ENCODE data around the gene NSMCE1.
"Not testable (repeated sequence)": the region's sequence is repeated elsewhere in the genome, so short reads cannot be mapped to it uniquely, and the experiment has no call there.

The NSMCE1 gene

GRCh38 chr16:27248036-27248435 lies 20.5 kb downstream of the NSMCE1 start:
- no peak overlapping the region for H3K9ac ChIP-seq (ENCODE audit: low read length)
- peaks cover 8% of the 10 kb centered on the region; the same call in 1 of the 2 replicates for H3K4me1 ChIP-seq (ENCODE audit: low read length)
- H4K20me1 ChIP-seq (ENCODE audit: insufficient read depth, low read length) = no peaks in the 10 kb centered on the region
- no peaks in the 10 kb centered on the region for H3K9me3 ChIP-seq (ENCODE audit: insufficient read depth, low read length)
- no peak overlapping the region for H2AFZ ChIP-seq (ENCODE audit: low read depth, low read length)
- H3K36me3 ChIP-seq (replicated peaks; ENCODE audit: low read depth, low read length) = peaks cover 23% of the 10 kb centered on the region
- no peaks in the 10 kb centered on the region; the same call in 1 of the 2 replicates for H3K79me2 ChIP-seq (ENCODE audit: low read length)
- no peak overlapping the region for H3K4me2 ChIP-seq (ENCODE audit: low read length)
- no peaks in the 10 kb centered on the region for H3K27me3 ChIP-seq (ENCODE audit: low read depth, low read length)
- no peak overlapping the region for H3K4me3 ChIP-seq (ENCODE audit: low read length)
- TF ChIP-seq EZH2phosphoT487 (IDR thresholded peaks at IDR 0.05; ENCODE audit: low read depth) = no peak
- no peak for TF ChIP-seq CTCF (IDR thresholded peaks at IDR 0.05; ENCODE audit: low read depth, low read length)
- no peak overlapping the region for H3K27ac ChIP-seq (ENCODE audit: low read length)

DNA sequence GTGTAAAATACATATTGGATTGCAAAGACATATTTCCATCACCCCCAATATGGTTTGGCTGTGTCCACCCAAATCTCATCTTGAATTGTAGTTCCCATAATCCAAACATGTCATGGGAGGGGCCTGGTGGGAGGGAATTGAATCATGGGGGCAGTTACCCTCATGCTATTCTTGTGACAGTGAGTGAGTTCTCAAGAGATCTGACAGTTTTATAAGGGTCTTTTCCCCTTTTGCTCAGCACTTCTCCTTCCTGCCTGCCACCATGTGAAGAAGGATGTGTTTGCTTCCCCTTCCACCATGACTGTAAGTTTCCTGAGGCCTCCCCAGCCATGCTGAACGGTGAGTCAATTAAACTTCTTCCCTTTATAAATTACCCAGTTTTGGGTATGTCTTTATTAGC lies 21.5 kb downstream of the NSMCE1 start:
- not testable (repeated sequence) for H4K20me1 ChIP-seq (ENCODE audit: insufficient read depth, low read length); H3K4me2 ChIP-seq (ENCODE audit: low read length); H3K9ac ChIP-seq (ENCODE audit: low read length); H3K27me3 ChIP-seq (ENCODE audit: low read depth, low read length); H3K4me3 ChIP-seq (ENCODE audit: low read length); H3K27ac ChIP-seq (ENCODE audit: low read length); H3K79me2 ChIP-seq (ENCODE audit: low read length); H2AFZ ChIP-seq (ENCODE audit: low read depth, low read length); H3K9me3 ChIP-seq (ENCODE audit: insufficient read depth, low read length); H3K4me1 ChIP-seq (ENCODE audit: low read length)
- peaks cover 23% of the 10 kb centered on the region for H3K36me3 ChIP-seq (replicated peaks; ENCODE audit: low read depth, low read length)

- Histone ChIP-seq H4K20me1 (ENCODE audit: insufficient read depth, low read length) (no peaks in the 10 kb centered on the region), H3K9ac (ENCODE audit: low read length) (no peak overlapping the region), H3K36me3 (replicated peaks; ENCODE audit: low read depth, low read length) (peaks cover 23% of the 10 kb centered on the region), H3K79me2 (ENCODE audit: low read length) (no peaks in the 10 kb centered on the region; the same call in 1 of the 2 replicates), H3K27ac (ENCODE audit: low read length) (no peak overlapping the region), H3K27me3 (ENCODE audit: low read depth, low read length) (no peaks in the 10 kb centered on the region), H3K4me3 (ENCODE audit: low read length) (no peak overlapping the region), H2AFZ (ENCODE audit: low read depth, low read length) (no peak overlapping the region), H3K4me1 (ENCODE audit: low read length) (peaks cover 8% of the 10 kb centered on the region; the same call in 1 of the 2 replicates), H3K9me3 (ENCODE audit: insufficient read depth, low read length) (no peaks in the 10 kb centered on the region), H3K4me2 (ENCODE audit: low read length) (no peak overlapping the region)
- TF ChIP-seq CTCF (IDR thresholded peaks at IDR 0.05; ENCODE audit: low read depth, low read length) (no peak), EZH2phosphoT487 (IDR thresholded peaks at IDR 0.05; ENCODE audit: low read depth) (no peak)
Observed at GRCh38 chr16:27246439-27246838, 22.1 kb downstream of the NSMCE1 start.

DNA sequence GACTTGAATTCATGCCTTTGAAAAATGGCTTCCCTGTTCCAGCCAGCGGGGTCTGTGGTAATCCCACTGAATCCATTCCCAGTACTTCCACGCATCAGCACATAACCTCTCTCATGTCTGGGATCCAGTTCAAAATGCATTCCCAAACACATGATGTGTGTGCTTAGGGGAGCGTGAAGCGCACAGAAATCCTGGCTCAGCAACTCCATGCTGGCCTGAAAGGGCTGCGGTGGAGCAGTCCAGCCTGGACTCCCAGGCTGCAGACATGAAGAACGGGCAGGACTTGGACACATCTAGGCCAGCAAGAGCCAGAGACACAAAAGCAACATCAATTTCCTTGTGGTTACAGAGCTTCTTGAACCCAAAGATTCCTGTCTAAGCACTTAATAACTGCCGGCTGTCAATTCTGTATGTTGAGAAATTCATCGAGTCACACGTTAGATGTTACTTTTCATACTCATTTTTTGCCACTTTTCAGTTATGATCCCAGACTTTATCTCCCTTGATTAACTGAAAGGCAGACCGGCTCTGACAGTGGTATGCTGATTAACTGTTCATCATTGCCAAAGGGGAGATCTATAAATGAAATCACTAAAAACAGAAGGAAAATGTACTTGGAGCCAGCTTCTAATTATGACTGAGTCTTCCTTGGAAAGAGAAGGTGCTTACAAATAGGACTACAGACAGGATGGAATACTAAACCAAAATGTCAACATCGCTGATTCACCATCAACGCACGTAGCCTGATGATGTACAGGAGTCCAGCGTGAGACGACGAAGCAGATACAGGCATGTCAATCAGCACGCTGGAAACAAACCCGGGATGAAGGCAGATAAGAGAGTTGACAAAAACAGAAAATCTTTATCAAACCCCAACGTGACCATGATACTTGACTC lies 23.0 kb downstream of the NSMCE1 start:
- Histone ChIP-seq H4K20me1 (ENCODE audit: insufficient read depth, low read length) (no peaks in the 10 kb centered on the region), H3K27ac (ENCODE audit: low read length) (no peak overlapping the region), H2AFZ (ENCODE audit: low read depth, low read length) (no peak overlapping the region), H3K9me3 (ENCODE audit: insufficient read depth, low read length) (no peaks in the 10 kb centered on the region), H3K4me2 (ENCODE audit: low read length) (no peak overlapping the region), H3K9ac (ENCODE audit: low read length) (no peak overlapping the region), H3K4me1 (ENCODE audit: low read length) (peaks cover 8% of the 10 kb centered on the region; the same call in 1 of the 2 replicates), H3K79me2 (ENCODE audit: low read length) (no peaks in the 10 kb centered on the region; the same call in 1 of the 2 replicates), H3K4me3 (ENCODE audit: low read length) (no peak overlapping the region), H3K36me3 (replicated peaks; ENCODE audit: low read depth, low read length) (peaks cover 21% of the 10 kb centered on the region), H3K27me3 (ENCODE audit: low read depth, low read length) (no peaks in the 10 kb centered on the region)
- TF ChIP-seq EZH2phosphoT487 (IDR thresholded peaks at IDR 0.05; ENCODE audit: low read depth) (no peak), CTCF (IDR thresholded peaks at IDR 0.05; ENCODE audit: low read depth, low read length) (no peak)
